Measurements from ENCODE around the gene CEP131.

The CEP131 gene

GRCh38 chr17:81191116-81191515, 31.6 kb downstream of the CEP131 start:
- TF ChIP-seq, protein P1, sequence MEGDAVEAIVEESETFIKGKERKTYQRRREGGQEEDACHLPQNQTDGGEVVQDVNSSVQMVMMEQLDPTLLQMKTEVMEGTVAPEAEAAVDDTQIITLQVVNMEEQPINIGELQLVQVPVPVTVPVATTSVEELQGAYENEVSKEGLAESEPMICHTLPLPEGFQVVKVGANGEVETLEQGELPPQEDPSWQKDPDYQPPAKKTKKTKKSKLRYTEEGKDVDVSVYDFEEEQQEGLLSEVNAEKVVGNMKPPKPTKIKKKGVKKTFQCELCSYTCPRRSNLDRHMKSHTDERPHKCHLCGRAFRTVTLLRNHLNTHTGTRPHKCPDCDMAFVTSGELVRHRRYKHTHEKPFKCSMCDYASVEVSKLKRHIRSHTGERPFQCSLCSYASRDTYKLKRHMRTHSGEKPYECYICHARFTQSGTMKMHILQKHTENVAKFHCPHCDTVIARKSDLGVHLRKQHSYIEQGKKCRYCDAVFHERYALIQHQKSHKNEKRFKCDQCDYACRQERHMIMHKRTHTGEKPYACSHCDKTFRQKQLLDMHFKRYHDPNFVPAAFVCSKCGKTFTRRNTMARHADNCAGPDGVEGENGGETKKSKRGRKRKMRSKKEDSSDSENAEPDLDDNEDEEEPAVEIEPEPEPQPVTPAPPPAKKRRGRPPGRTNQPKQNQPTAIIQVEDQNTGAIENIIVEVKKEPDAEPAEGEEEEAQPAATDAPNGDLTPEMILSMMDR (IDR thresholded peaks at IDR 0.05; ENCODE audit: low read depth, low read length), result no peak
- no peaks in the 10 kb centered on the region for H3K27me3 ChIP-seq (ENCODE audit: insufficient read depth, low read depth, severe bottlenecking)
- H3K4me3 ChIP-seq (ENCODE audit: low read depth, low read length), result no peak overlapping the region
- H3K36me3 ChIP-seq, result peaks cover 88% of the 10 kb centered on the region
- H3K9me3 ChIP-seq (ENCODE audit: severe bottlenecking), result no peaks in the 10 kb centered on the region
- no peak overlapping the region for H3K27ac ChIP-seq
- DNase-seq, result no peak

- H3K4me3 ChIP-seq (ENCODE audit: low read depth, low read length), result no peak overlapping the region
- no peaks in the 10 kb centered on the region for H3K9me3 ChIP-seq (ENCODE audit: severe bottlenecking)
- H3K27me3 ChIP-seq (ENCODE audit: insufficient read depth, low read depth, severe bottlenecking), result no peaks in the 10 kb centered on the region
- TF ChIP-seq, protein P1 (IDR thresholded peaks at IDR 0.05; ENCODE audit: low read depth, low read length), result no peak
- no peak for DNase-seq
- H3K36me3 ChIP-seq, result peaks cover 83% of the 10 kb centered on the region
- no peak overlapping the region for H3K27ac ChIP-seq
Observed at GRCh38 chr17:81190591-81190990, 32.2 kb downstream of the CEP131 start.

- H3K27ac ChIP-seq, result no peak overlapping the region
- DNase-seq, result peak; percentile 79
Observed at GRCh38 chr17:81189670-81190530, 32.9 kb downstream of the CEP131 start.

DNA sequence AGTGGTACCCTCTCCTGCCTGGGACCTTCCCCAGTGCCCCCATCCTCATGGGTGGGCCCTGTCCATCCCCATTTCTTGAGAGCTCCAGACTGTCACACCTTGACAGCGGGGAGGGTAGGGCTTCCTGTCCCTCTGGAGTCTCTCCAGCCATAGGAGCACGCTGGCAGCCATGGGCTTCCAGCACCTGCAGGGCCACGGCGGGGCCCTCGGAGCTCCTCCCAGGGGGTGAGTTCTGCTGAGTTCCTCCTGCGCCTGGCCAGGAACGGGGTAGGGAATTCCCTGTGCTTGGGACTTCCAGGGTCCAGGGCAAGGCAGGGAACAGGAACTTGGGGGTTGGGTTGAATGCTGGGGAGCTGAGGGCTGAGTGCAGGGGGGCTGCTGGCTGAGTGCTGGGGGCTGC, 33.7 kb downstream of the CEP131 start:
- H3K36me3 ChIP-seq, result peaks cover 67% of the 10 kb centered on the region
- TF ChIP-seq, protein P1 (IDR thresholded peaks at IDR 0.05; ENCODE audit: low read depth, low read length), result no peak
- no peak for DNase-seq
- H3K4me3 ChIP-seq (ENCODE audit: low read depth, low read length), result no peak overlapping the region
- peaks cover 2% of the 10 kb centered on the region for H3K9me3 ChIP-seq (ENCODE audit: severe bottlenecking)
- no peak overlapping the region for H3K27ac ChIP-seq
- H3K27me3 ChIP-seq (ENCODE audit: insufficient read depth, low read depth, severe bottlenecking), result no peaks in the 10 kb centered on the region

More at GRCh38 chr17:81189670-81190530, 32.9 kb downstream of the CEP131 start:
- TF ChIP-seq, protein P1 (IDR thresholded peaks at IDR 0.05; ENCODE audit: low read depth, low read length), result peak; percentile 91
- Histone ChIP-seq H3K36me3 (peaks cover 76% of the 10 kb centered on the region), H3K9me3 (ENCODE audit: severe bottlenecking) (no peaks in the 10 kb centered on the region), H3K4me3 (ENCODE audit: low read depth, low read length) (no peak overlapping the region), H3K27me3 (ENCODE audit: insufficient read depth, low read depth, severe bottlenecking) (no peaks in the 10 kb centered on the region)

DNA sequence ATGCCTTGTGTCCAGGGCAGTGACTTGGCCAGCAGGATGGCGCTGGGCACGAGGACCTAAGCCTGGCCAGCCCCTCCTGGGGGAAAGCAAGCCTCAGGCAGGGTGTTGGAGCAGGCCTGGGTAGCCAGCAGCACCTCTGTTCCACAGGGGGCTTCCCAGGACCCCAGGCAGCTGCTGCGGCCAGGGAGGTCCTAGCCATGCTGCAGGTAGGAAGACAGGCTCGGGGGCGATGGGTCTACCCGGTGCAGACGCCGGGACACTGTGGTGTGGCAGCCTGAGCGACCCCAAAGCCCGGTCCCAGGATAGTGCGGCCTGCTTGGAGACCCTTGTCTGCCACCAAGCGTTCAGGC, 34.3 kb downstream of the CEP131 start:
- H3K4me3 ChIP-seq (ENCODE audit: low read depth, low read length), result no peak overlapping the region

More for the DNA sequence above, 34.3 kb downstream of the CEP131 start:
- Histone ChIP-seq H3K9me3 (ENCODE audit: severe bottlenecking) (peaks cover 5% of the 10 kb centered on the region), H3K36me3 (peaks cover 63% of the 10 kb centered on the region), H3K27ac (no peak overlapping the region), H3K27me3 (ENCODE audit: insufficient read depth, low read depth, severe bottlenecking) (no peaks in the 10 kb centered on the region)
- TF ChIP-seq, protein P1 (IDR thresholded peaks at IDR 0.05; ENCODE audit: low read depth, low read length), result no peak
- no peak for DNase-seq
